Common myeloid progenitor, CD34-positive (primary cell): ENCODE results near the gene LOXL1. TPM values are rescaled to one million over a fixed set of nuclear protein-coding genes. Genes with fewer than 3 reads are reported as not detected.

Experiments used
- CTCF ChIA-PET: fragments of 350-600 bp; sonication (Branson Sonifier 250); formaldehyde crosslinking; loops from one replicate; lab custom pipeline; 2021; ENCODE audit warnings: antibody characterized with exemption; lab: Charles Lee
- POLR2A ChIA-PET: fragments of 350-600 bp; sonication (Branson Sonifier 250); formaldehyde crosslinking; loops from one replicate; lab custom pipeline; 2021; ENCODE audit warnings: antibody characterized with exemption; lab: Charles Lee
- DNase-seq, 3 donors: peaks; one replicate each; pipeline versions ENCODE4 v3.0.0 to v3.0.0-alpha.2; 2013
- H3K27ac ChIP-seq, 2 experiments: 1 replicate in 1 of 2; 2 replicates in 1 of 2; pipeline ENCODE4 v1.7.0; 2013; ENCODE audit warnings: inconsistent platforms in 2 of 2, low read length in 2 of 2, mild to moderate bottlenecking in 2 of 2, low read depth in 1 of 2, moderate library complexity in 1 of 2; ENCODE audit not compliant: severe bottlenecking in 2 of 2, insufficient read depth in 1 of 2, poor library complexity in 1 of 2
- H3K27me3 ChIP-seq, 5 experiments: replicated peaks in 2 of 5; 1 replicate in 3 of 5; 2 replicates in 2 of 5; pipeline versions ENCODE4 v1.6.1 to v1.7.0; 2013; ENCODE audit warnings: low read length in 4 of 5, mild to moderate bottlenecking in 2 of 5, moderate library complexity in 2 of 5, inconsistent platforms in 1 of 5; ENCODE audit not compliant: insufficient read depth in 5 of 5, control insufficient read depth in 4 of 5
- H3K36me3 ChIP-seq, 4 experiments: 1 replicate in 2 of 4; 2 replicates in 2 of 4; pipeline versions ENCODE4 v1.6.1 to v1.7.0; 2013; ENCODE audit warnings: low read length in 3 of 4, control low read depth in 1 of 4, mild to moderate bottlenecking in 1 of 4; ENCODE audit not compliant: control insufficient read depth in 4 of 4, insufficient read depth in 4 of 4
- H3K4me1 ChIP-seq, 4 experiments: 1 replicate in 3 of 4; 2 replicates in 1 of 4; pipeline versions ENCODE4 v1.6.1 to v1.7.1; 2013; ENCODE audit warnings: low read length in 3 of 4, mild to moderate bottlenecking in 3 of 4, control low read depth in 1 of 4, inconsistent platforms in 1 of 4, moderate library complexity in 1 of 4; ENCODE audit not compliant: control insufficient read depth in 4 of 4, insufficient read depth in 4 of 4; ENCODE audit errors: control extremely low read depth in 1 of 4
- H3K4me3 ChIP-seq, 7 experiments: 1 replicate in 4 of 7; 2 replicates in 3 of 7; pipeline versions ENCODE4 v1.5.1 to v1.7.0; 2013; ENCODE audit warnings: mild to moderate bottlenecking in 7 of 7, low read length in 6 of 7, moderate library complexity in 6 of 7, inconsistent platforms in 2 of 7, low read depth in 2 of 7, control low read depth in 1 of 7; ENCODE audit not compliant: insufficient read depth in 4 of 7, control insufficient read depth in 1 of 7; ENCODE audit errors: extremely low read depth in 1 of 7
- H3K9me3 ChIP-seq, 5 experiments: 1 replicate in 4 of 5; 2 replicates in 1 of 5; pipeline versions ENCODE4 v1.6.1 to v1.7.1; 2013; ENCODE audit warnings: low read length in 4 of 5, mild to moderate bottlenecking in 2 of 5, inconsistent platforms in 1 of 5, low read depth in 1 of 5, moderate library complexity in 1 of 5; ENCODE audit not compliant: control insufficient read depth in 4 of 5, insufficient read depth in 2 of 5; ENCODE audit errors: control extremely low read depth in 1 of 5
- WGBS: methylation state at CpG from one replicate; pipeline ENCODE4 v1.1.5; 2013; ENCODE audit not compliant: insufficient coverage; 5-methylcytosine and 5-hydroxymethylcytosine counted together
- polyA plus RNA-seq: library from polyadenylated mRNA; unstranded; fragments of 120-200 nt; gene quantifications from one replicate; pipeline ENCODE4 v1.2.1, GENCODE V29; 2013

LOXL1 gene, protein sequence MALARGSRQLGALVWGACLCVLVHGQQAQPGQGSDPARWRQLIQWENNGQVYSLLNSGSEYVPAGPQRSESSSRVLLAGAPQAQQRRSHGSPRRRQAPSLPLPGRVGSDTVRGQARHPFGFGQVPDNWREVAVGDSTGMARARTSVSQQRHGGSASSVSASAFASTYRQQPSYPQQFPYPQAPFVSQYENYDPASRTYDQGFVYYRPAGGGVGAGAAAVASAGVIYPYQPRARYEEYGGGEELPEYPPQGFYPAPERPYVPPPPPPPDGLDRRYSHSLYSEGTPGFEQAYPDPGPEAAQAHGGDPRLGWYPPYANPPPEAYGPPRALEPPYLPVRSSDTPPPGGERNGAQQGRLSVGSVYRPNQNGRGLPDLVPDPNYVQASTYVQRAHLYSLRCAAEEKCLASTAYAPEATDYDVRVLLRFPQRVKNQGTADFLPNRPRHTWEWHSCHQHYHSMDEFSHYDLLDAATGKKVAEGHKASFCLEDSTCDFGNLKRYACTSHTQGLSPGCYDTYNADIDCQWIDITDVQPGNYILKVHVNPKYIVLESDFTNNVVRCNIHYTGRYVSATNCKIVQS
- polyA plus RNA-seq: 5.7 TPM

DNA sequence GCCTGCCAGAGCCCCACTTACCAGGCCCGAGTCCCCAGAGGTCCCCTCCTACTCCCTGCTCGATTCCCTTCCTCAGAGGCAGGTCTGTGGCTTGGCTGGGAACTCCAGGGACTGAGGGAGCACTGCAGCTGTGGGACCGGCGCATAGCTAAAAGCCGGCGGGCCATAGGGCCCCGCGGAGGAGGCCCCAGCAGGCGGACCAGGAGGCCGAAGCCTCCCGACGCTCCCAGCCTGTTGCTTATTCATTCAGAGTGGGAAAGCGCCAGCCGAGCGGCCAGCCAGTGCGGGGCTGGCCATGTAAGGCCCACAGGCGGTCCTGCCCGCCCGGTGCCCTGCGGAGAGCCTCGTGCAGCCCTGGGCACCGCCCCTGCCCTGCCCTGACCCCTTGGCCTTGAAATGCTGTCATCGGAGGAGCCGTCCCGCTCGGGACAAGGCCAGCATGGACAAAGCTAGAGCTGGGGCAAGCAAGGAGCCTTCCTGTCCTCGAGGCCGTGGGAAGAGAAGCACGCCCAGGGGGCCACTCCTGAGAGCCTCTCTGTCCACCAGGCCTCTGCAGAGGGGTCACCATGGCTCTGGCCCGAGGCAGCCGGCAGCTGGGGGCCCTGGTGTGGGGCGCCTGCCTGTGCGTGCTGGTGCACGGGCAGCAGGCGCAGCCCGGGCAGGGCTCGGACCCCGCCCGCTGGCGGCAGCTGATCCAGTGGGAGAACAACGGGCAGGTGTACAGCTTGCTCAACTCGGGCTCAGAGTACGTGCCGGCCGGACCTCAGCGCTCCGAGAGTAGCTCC, at the start of gene LOXL1:
TSS of gene LOXL1 (plus strand) at position 244 of the 784 bp plus-strand sequence. CDS start at position 566, 322 bp downstream.
- Histone ChIP-seq H3K4me3 (peak within 1 kb of the TSS; percentile 28 to 76 (median 68)), H3K36me3 (no peaks in the 10 kb centered on the region), H3K27me3 (no peaks in the 10 kb centered on the region), H3K9me3 (no peaks in the 10 kb centered on the region), H3K4me1 (peaks cover 2 to 75% (median 66%) of the 10 kb centered on the region in 4 experiments), H3K27ac (no peak within 1 kb of the TSS)
- ChIA-PET CTCF (interaction anchor here (1.1 to 3.4 kb wide), 6 partner anchors 10 to 53 kb away, joined by 3 to 34 read pairs (median 15); partner anchors contain the start of gene TBC1D21), POLR2A (interaction anchor here (2.0 kb wide), 1 partner anchor 13 kb away, joined by 6 read pairs; no protein-coding TSS in a partner anchor)
- 12% methylated on average over 44 of the region's 47 CpGs for WGBS
- DNase-seq: peak in 1 of 3 donors; percentile 34

DNA sequence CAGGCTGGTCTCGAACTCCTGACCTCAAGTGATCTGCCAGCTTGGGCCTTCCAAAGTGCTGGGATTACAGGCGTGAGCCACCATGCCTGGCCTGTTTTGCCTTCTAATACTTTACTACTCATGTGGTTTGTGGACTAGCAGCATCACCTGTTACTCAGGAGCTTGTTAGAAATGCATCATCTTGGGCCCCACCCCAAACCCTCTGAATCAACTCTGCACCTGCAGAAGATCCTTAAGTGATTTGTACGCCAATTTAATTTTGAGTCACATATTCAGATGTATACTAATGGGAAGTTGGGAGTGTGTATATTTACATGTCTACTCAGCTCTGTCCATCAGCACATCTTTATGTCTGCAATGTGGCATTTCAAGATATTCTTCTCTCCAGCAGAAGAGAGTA, 46.8 kb upstream of the LOXL1 start:
- no peak overlapping the region for H3K4me3 ChIP-seq
- CTCF ChIA-PET: interaction anchor here (1.0 to 1.3 kb wide), 2 partner anchors 8 to 10 kb away, joined by 3 read pairs; no protein-coding TSS in a partner anchor
- no peaks in the 10 kb centered on the region for H3K9me3 ChIP-seq

GRCh38 chr15:73881579-73882320, 44.5 kb upstream of the LOXL1 start:
- ChIA-PET POLR2A (interaction anchor here (0.6 kb wide), 1 partner anchor 360 kb away, joined by 4 read pairs; no protein-coding TSS in a partner anchor), CTCF (no interaction called here)
- Histone ChIP-seq H3K27ac (no peak overlapping the region), H3K36me3 (no peaks in the 10 kb centered on the region), H3K4me1 (no peaks in the 10 kb centered on the region), H3K9me3 (no peaks in the 10 kb centered on the region), H3K27me3 (no peaks in the 10 kb centered on the region), H3K4me3 (no peak overlapping the region)
- 89% methylated on average over 9 of the region's 12 CpGs for WGBS
- DNase-seq: no peak

More for the DNA sequence above, 46.8 kb upstream of the LOXL1 start:
- DNase-seq: no peak
- no peaks in the 10 kb centered on the region for H3K36me3 ChIP-seq
- 90% methylated on average over 2 of the region's 3 CpGs for WGBS
- H3K27ac ChIP-seq: no peak overlapping the region
- no peaks in the 10 kb centered on the region for H3K4me1 ChIP-seq
- H3K27me3 ChIP-seq: no peaks in the 10 kb centered on the region
- POLR2A ChIA-PET: no interaction called here

DNA sequence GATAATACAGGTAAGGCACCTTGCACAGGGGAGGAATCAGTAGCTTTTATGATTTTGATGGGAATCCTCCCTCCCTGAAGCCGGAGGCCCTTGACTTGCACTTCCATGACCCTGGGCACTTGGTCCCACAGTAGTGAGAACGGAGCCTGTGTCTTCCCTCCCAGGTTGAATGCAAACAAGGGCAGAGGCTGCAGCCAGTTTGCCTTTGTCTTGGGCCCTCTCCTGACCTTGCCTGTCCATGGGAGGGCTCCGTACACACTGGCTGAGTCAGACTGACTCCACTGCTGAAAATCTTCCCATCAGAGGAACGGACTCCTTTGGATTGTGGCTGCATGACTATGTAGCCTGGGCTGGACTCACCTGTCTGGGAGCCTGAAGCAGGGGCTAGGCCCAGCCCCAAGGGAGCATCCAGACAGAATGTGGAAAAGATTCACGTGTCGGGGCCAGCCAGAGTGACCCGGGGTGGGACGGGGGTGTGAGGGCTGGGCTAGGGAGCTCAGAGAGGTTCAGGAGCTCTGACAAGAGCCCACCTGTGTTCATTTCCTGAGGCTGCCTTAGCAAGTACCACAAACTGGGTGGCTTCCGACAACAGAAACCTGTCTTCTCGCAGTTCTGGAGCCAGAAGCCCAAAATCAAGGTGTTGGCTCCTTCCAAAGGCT, 43.4 kb upstream of the LOXL1 start:
- H3K27me3 ChIP-seq: no peaks in the 10 kb centered on the region
- H3K4me1 ChIP-seq: no peaks in the 10 kb centered on the region
- DNase-seq: no peak
- no peaks in the 10 kb centered on the region for H3K9me3 ChIP-seq
- ChIA-PET POLR2A (interaction anchor here (0.6 kb wide), 1 partner anchor 359 kb away, joined by 4 read pairs; no protein-coding TSS in a partner anchor), CTCF (no interaction called here)
- 97% methylated on average over 10 of the region's 10 CpGs for WGBS
- no peak overlapping the region for H3K27ac ChIP-seq
- no peak overlapping the region for H3K4me3 ChIP-seq
- H3K36me3 ChIP-seq: no peaks in the 10 kb centered on the region

GRCh38 chr15:73884159-73884558, 42.1 kb upstream of the LOXL1 start:
- peaks cover 0 to 3% (median 0%) of the 10 kb centered on the region in 5 experiments for H3K27me3 ChIP-seq
- H3K36me3 ChIP-seq: no peaks in the 10 kb centered on the region
- no peaks in the 10 kb centered on the region for H3K9me3 ChIP-seq
- WGBS: no CpG with 5 or more reads among the region's 3 CpGs
- no peaks in the 10 kb centered on the region for H3K4me1 ChIP-seq
- no peak for DNase-seq
- CTCF ChIA-PET: interaction anchor here (1.1 kb wide), 1 partner anchor 324 kb away, joined by 3 read pairs; no protein-coding TSS in a partner anchor
- POLR2A ChIA-PET: no interaction called here
- no peak overlapping the region for H3K4me3 ChIP-seq
- no peak overlapping the region for H3K27ac ChIP-seq
